BE2C (cell line): ENCODE measurements around the gene NRXN3.

Experiments used
- DNase-seq: peaks from one replicate; pipeline ENCODE4 v3.0.0-alpha.2; 2020
- H3K27me3 ChIP-seq: fragments of 250-450 bp; sonication (Bioruptor Pico); 2 replicates; pipeline ENCODE4 v1.5.1; 2020; ENCODE audit warnings: mild to moderate bottlenecking
- H3K36me3 ChIP-seq: fragments of 250-450 bp; sonication (Bioruptor Pico); 2 replicates; pipeline ENCODE4 v1.5.1; 2020; ENCODE audit warnings: mild to moderate bottlenecking
- H3K4me1 ChIP-seq: fragments of 250-450 bp; sonication (Bioruptor Pico); 2 replicates; pipeline ENCODE4 v1.5.1; 2020
- H3K4me3 ChIP-seq: 2 replicates; pipeline ENCODE4 v1.5.1; 2011; ENCODE audit warnings: low read depth, low read length
- H3K9me3 ChIP-seq: fragments of 250-450 bp; sonication (Bioruptor Pico); 2 replicates; pipeline ENCODE4 v1.5.1; 2020
- CTCF ChIP-seq: IDR thresholded peaks from 2 replicates; pipeline ENCODE4 v1.5.1; 2012; ENCODE audit warnings: mild to moderate bottlenecking, low read depth, low read length

Gene NRXN3

GRCh38 chr14:78512021-78512420 is 341.8 kb downstream of the NRXN3 start:
- Histone ChIP-seq H3K4me1 (no peaks in the 10 kb centered on the region), H3K9me3 (no peaks in the 10 kb centered on the region), H3K36me3 (no peaks in the 10 kb centered on the region), H3K4me3 (no peak overlapping the region), H3K27me3 (no peaks in the 10 kb centered on the region)
- DNase-seq, result no peak
- no peak for TF ChIP-seq CTCF

- Histone ChIP-seq H3K27me3 (peaks cover 3% of the 10 kb centered on the region; the same call in 1 of the 2 replicates), H3K4me1 (no peaks in the 10 kb centered on the region), H3K36me3 (no peaks in the 10 kb centered on the region), H3K9me3 (no peaks in the 10 kb centered on the region), H3K4me3 (no peak overlapping the region)
- no peak for DNase-seq
- TF ChIP-seq CTCF, result no peak
Measured at GRCh38 chr14:78519863-78520262, 349.7 kb downstream of the NRXN3 start.

- Histone ChIP-seq H3K36me3 (no peaks in the 10 kb centered on the region), H3K27me3 (no peaks in the 10 kb centered on the region), H3K9me3 (no peaks in the 10 kb centered on the region), H3K4me3 (no peak overlapping the region), H3K4me1 (no peaks in the 10 kb centered on the region)
- no peak for TF ChIP-seq CTCF
- DNase-seq, result no peak
Measured at GRCh38 chr14:78524196-78524595, 354.0 kb downstream of the NRXN3 start.

GRCh38 chr14:78524766-78525165 is 354.6 kb downstream of the NRXN3 start:
- no peak for TF ChIP-seq CTCF
- DNase-seq, result no peak
- Histone ChIP-seq H3K27me3 (no peaks in the 10 kb centered on the region), H3K9me3 (no peaks in the 10 kb centered on the region), H3K4me3 (no peak overlapping the region), H3K36me3 (no peaks in the 10 kb centered on the region), H3K4me1 (no peaks in the 10 kb centered on the region)

- DNase-seq, result no peak
- Histone ChIP-seq H3K4me3 (no peak overlapping the region), H3K36me3 (no peaks in the 10 kb centered on the region), H3K9me3 (no peaks in the 10 kb centered on the region), H3K27me3 (no peaks in the 10 kb centered on the region), H3K4me1 (no peaks in the 10 kb centered on the region)
- no peak for TF ChIP-seq CTCF
Measured at GRCh38 chr14:78530078-78530477, 359.9 kb downstream of the NRXN3 start.

GRCh38 chr14:78534141-78534540 is 364.0 kb downstream of the NRXN3 start:
- no peak for DNase-seq
- Histone ChIP-seq H3K4me1 (no peaks in the 10 kb centered on the region), H3K27me3 (no peaks in the 10 kb centered on the region), H3K9me3 (no peaks in the 10 kb centered on the region), H3K36me3 (no peaks in the 10 kb centered on the region), H3K4me3 (no peak overlapping the region)
- no peak for TF ChIP-seq CTCF
